ENCODE data around the gene LONP2. TPM values are rescaled to one million over a fixed set of nuclear protein-coding genes. Genes with fewer than 3 reads are reported as not detected.
A peak's percentile ranks its signal among the peaks of the same experiment; 100 is the strongest.

LONP2 gene
- total and polyA plus RNA-seq, 9 of the 15 experiments (the other 6 are each of a cell fraction or from before 2014, with no cell fraction given): 8.1 to 41.2 (median 25.6) TPM

DNA sequence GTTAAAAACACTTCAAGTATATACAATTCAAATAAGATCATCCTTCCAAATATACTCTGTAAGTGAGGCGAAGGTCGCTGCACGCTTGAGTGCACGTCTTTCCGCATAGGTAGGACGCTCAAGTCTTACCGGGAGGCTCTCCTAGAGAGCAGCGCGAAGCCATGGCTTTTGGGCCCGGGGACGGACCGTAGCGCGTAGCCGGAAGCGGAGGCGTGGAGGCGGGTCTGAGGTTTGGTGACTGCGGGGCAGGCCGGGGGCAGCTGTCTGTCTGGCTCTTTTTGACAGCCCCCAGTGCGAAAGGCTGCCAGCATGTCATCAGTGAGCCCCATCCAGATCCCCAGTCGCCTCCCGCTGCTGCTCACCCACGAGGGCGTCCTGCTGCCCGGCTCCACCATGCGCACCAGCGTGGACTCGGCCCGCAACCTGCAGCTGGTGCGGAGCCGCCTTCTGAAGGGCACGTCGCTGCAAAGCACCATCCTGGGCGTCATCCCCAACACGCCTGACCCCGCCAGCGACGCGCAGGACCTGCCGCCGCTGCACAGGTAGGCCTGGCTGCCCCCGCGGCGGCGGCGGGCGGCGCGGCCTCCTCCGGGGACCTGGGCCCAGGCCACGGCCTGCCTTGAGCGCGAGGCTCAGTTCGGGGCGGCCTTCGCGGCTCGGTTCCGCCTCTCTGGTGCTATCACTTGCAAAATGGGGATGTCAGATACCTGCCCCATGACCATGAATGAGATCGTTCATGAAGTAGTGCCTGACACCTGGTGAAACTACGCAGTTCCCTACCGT is at the start of gene LONP2 (continued):
- TF ChIP-seq TCF7L2 (IDR thresholded peaks at IDR 0.05; ENCODE audit: low read depth, low read length) (no peak), KAT7 (CRISPR knock-in tag; IDR thresholded peaks at IDR 0.05; ENCODE audit: borderline replicate concordance) (peak; percentile 83; the same call in 1 of the 2 replicates), POLR2AphosphoS5 (IDR thresholded peaks at IDR 0.05; ENCODE audit: control insufficient read depth, insufficient read depth, low read depth, low read length) (peak; percentile 58)
- TF ChIP-seq, protein P1, sequence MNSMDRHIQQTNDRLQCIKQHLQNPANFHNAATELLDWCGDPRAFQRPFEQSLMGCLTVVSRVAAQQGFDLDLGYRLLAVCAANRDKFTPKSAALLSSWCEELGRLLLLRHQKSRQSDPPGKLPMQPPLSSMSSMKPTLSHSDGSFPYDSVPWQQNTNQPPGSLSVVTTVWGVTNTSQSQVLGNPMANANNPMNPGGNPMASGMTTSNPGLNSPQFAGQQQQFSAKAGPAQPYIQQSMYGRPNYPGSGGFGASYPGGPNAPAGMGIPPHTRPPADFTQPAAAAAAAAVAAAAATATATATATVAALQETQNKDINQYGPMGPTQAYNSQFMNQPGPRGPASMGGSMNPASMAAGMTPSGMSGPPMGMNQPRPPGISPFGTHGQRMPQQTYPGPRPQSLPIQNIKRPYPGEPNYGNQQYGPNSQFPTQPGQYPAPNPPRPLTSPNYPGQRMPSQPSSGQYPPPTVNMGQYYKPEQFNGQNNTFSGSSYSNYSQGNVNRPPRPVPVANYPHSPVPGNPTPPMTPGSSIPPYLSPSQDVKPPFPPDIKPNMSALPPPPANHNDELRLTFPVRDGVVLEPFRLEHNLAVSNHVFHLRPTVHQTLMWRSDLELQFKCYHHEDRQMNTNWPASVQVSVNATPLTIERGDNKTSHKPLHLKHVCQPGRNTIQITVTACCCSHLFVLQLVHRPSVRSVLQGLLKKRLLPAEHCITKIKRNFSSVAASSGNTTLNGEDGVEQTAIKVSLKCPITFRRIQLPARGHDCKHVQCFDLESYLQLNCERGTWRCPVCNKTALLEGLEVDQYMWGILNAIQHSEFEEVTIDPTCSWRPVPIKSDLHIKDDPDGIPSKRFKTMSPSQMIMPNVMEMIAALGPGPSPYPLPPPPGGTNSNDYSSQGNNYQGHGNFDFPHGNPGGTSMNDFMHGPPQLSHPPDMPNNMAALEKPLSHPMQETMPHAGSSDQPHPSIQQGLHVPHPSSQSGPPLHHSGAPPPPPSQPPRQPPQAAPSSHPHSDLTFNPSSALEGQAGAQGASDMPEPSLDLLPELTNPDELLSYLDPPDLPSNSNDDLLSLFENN (IDR thresholded peaks at IDR 0.05; ENCODE audit: low read depth in 2 of 2, low read length in 2 of 2): peak in 1 of 2 experiments; percentile 32; a peak in 1 of 4 replicates
